Gastroesophageal sphincter (tissue), 4 donors: Measurements from ENCODE around the gene ZNF697. TPM values are rescaled to one million over a fixed set of nuclear protein-coding genes. Genes with fewer than 3 reads are reported as not detected.

Source experiments
- ATAC-seq: fragments of 150-250 bp; one replicate; pipeline ENCODE4 v1.9.1; 2016; ENCODE audit warnings: mild to moderate bottlenecking, moderate library complexity
- H3K27ac ChIP-seq, 4 donors: fragments of 200-600 bp; sonication (generic) in 3 of 4; 1 replicate in 3 of 4; 2 replicates in 1 of 4; pipeline ENCODE4 v1.5.1; 2016 to 2019
- H3K27me3 ChIP-seq: fragments of 200-600 bp; sonication (generic); one replicate; pipeline ENCODE4 v1.5.1; 2019
- H3K36me3 ChIP-seq, 2 donors: fragments of 200-600 bp; sonication (generic); one replicate each; pipeline ENCODE4 v1.5.1; 2019; ENCODE audit warnings: control low read depth in 1 of 2
- H3K4me1 ChIP-seq, 3 donors: fragments of 200-600 bp; sonication (generic); 1 replicate in 2 of 3; 2 replicates in 1 of 3; pipeline ENCODE4 v1.5.1; 2016 to 2019; ENCODE audit warnings: control low read depth in 2 of 3
- H3K4me3 ChIP-seq, 2 donors: fragments of 200-600 bp; sonication (generic); one replicate each; pipeline ENCODE4 v1.5.1; 2019; ENCODE audit warnings: mild to moderate bottlenecking in 1 of 2, moderate library complexity in 1 of 2
- H3K9me3 ChIP-seq, 3 donors: fragments of 200-600 bp; sonication (generic); one replicate each; pipeline ENCODE4 v1.5.1; 2017 to 2019; ENCODE audit warnings: control low read depth in 2 of 3
- EP300 ChIP-seq: sonication (generic); formaldehyde crosslinking; IDR thresholded peaks from one replicate; pipeline ENCODE4 v1.6.1; 2017; ENCODE audit warnings: antibody characterized with exemption, mild to moderate bottlenecking
- POLR2A ChIP-seq, 2 donors: fragments of 450-650 bp; IDR thresholded peaks; one replicate each; pipeline ENCODE4 v1.6.1; 2017; ENCODE audit warnings: antibody characterized with exemption in 2 of 2, mild to moderate bottlenecking in 2 of 2, moderate library complexity in 1 of 2
- POLR2AphosphoS5 ChIP-seq: sonication (generic); formaldehyde crosslinking; IDR thresholded peaks from one replicate; pipeline ENCODE4 v1.6.1; 2017; ENCODE audit warnings: antibody characterized with exemption
- WGBS, 2 donors: methylation state at CpG; one replicate each; pipeline ENCODE4 v1.1.5; 2018; ENCODE audit warnings: low coverage in 1 of 2; 5-methylcytosine and 5-hydroxymethylcytosine counted together
- total RNA-seq, 4 donors: library from RNA; depleted of rRNA; stranded (reverse); fragments of >200 nt; gene quantifications; one replicate each; pipeline ENCODE4 v1.1.0, GENCODE V29; 2016
- TF ChIP-seq, protein P1 (sequence below), 4 experiments: fragments of 200-600 bp in 2 of 4; fragments of 450-650 bp in 2 of 4; sonication (generic) in 1 of 4; IDR thresholded peaks; one replicate each; pipeline ENCODE4 v1.5.1; 2017 to 2019; ENCODE audit warnings: antibody characterized with exemption in 4 of 4, mild to moderate bottlenecking in 2 of 4, moderate library complexity in 2 of 4

Gene ZNF697
- total RNA-seq, 4 donors from 2014 or later, result 2.6 to 5.6 (median 4.6) TPM

DNA sequence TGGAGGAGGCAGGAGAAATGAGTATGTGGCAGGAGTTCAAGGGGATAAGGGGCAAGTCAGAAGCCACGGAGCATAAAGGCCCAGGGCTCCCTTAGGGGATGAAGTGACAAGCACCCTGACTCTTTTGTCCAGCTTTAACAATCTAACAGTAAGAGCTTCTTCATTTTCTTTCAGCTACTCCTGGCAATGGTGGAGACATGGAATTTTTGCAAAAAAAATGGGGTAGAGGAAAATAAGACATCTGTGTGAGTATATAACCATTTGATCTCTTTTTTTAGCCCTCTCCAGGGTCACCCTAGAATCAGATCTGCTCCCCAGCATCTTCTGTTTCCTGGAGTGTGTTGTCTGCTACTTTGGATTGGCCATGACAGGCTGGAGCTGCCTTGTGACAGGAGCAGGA, 47.1 kb downstream of the ZNF697 start:
- H3K27ac ChIP-seq, result no peak overlapping the region
- no peak for ATAC-seq
- H3K9me3 ChIP-seq, result no peaks in the 10 kb centered on the region
- 50 to 64% methylated on average over 1 of the region's 1 CpG for WGBS, 2 donors
- no peak overlapping the region for H3K4me3 ChIP-seq
- no peaks in the 10 kb centered on the region for H3K36me3 ChIP-seq
- H3K4me1 ChIP-seq, result no peaks in the 10 kb centered on the region
- H3K27me3 ChIP-seq, result no peaks in the 10 kb centered on the region
- no peak for TF ChIP-seq POLR2AphosphoS5
- TF ChIP-seq, protein P1, sequence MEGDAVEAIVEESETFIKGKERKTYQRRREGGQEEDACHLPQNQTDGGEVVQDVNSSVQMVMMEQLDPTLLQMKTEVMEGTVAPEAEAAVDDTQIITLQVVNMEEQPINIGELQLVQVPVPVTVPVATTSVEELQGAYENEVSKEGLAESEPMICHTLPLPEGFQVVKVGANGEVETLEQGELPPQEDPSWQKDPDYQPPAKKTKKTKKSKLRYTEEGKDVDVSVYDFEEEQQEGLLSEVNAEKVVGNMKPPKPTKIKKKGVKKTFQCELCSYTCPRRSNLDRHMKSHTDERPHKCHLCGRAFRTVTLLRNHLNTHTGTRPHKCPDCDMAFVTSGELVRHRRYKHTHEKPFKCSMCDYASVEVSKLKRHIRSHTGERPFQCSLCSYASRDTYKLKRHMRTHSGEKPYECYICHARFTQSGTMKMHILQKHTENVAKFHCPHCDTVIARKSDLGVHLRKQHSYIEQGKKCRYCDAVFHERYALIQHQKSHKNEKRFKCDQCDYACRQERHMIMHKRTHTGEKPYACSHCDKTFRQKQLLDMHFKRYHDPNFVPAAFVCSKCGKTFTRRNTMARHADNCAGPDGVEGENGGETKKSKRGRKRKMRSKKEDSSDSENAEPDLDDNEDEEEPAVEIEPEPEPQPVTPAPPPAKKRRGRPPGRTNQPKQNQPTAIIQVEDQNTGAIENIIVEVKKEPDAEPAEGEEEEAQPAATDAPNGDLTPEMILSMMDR (IDR thresholded peaks at IDR 0.05), result no peak
- TF ChIP-seq EP300, result no peak
- no peak for TF ChIP-seq POLR2A (IDR thresholded peaks at IDR 0.05)

DNA sequence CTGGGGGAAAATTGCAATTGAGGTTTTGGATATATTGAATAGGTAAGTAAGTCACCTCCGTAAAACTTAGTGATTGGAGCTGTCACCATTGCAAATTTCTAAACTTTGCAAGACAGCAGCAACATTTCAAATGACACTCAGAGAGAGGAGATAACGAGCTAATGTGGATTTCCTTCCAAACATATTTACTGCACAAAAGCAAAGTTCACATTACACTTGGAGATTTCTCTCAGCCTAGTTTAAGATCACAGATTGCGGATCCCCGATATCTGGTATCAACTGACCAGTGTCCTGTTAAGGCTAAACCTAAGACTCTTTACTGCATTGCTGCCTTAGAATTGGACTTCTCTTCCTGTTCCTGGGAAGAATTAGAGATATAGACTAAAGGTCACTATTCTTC, 47.5 kb downstream of the ZNF697 start:
- H3K4me3 ChIP-seq, result no peak overlapping the region
- no peak overlapping the region for H3K27ac ChIP-seq
- no peaks in the 10 kb centered on the region for H3K36me3 ChIP-seq
- H3K27me3 ChIP-seq, result no peaks in the 10 kb centered on the region
- 86 to 87% methylated on average over 2 to 3 of the region's 4 CpGs for WGBS, 2 donors
- ATAC-seq, result no peak
- no peaks in the 10 kb centered on the region for H3K4me1 ChIP-seq
- H3K9me3 ChIP-seq, result no peaks in the 10 kb centered on the region
- TF ChIP-seq POLR2AphosphoS5, result no peak
- no peak for TF ChIP-seq POLR2A (IDR thresholded peaks at IDR 0.05)
- no peak for TF ChIP-seq EP300
- TF ChIP-seq, protein P1 (IDR thresholded peaks at IDR 0.05), result no peak

DNA sequence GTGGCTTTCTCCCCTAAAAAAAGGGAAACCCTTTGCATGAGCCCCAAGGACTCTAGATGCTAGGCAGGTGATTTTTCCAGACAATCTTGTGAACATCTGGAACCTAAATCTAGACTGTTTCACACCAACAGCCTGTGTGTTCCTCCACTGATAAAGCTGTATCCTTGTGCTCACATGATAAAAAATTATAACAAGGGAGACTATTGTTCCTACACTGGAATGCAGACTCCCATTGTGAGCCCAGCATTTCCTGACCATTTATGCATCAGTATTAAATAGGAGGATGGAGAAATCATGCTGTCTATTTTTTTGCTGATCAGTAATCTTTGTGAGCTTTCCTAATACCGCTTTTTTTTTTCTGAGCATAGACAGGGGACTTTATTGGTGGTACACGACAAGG, 52.5 kb downstream of the ZNF697 start:
- Histone ChIP-seq H3K27me3 (no peaks in the 10 kb centered on the region), H3K4me1 (no peaks in the 10 kb centered on the region), H3K4me3 (no peak overlapping the region), H3K9me3 (no peaks in the 10 kb centered on the region), H3K27ac (no peak overlapping the region), H3K36me3 (no peaks in the 10 kb centered on the region)
- no peak for ATAC-seq
- WGBS, 2 donors, result 70 to 88% methylated on average over 1 to 2 of the region's 2 CpGs
- TF ChIP-seq POLR2A (IDR thresholded peaks at IDR 0.05), result no peak
- no peak for TF ChIP-seq EP300
- TF ChIP-seq, protein P1 (IDR thresholded peaks at IDR 0.05), result no peak
- no peak for TF ChIP-seq POLR2AphosphoS5

DNA sequence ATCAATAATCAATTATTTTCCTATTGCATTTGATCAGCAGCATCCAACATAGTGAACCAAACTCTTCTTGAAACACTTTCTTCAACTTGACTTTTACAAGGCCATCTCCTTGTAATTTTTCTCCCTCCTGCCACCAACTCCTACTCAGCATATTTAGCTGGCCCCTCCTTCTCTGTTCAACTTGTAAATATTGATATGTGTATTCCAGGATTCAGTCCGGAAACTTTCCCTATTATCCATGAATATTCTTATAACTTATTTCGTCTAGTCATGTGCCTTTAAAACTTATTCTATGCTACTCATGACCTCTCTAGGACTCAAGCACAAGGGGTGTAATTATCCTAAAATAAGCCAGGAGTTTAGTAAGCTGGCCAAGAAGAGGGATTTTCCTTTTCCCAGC, 52.9 kb downstream of the ZNF697 start:
- no peak for ATAC-seq
- H3K4me3 ChIP-seq, result no peak overlapping the region
- TF ChIP-seq EP300 (no peak), POLR2A (IDR thresholded peaks at IDR 0.05) (no peak), POLR2AphosphoS5 (no peak)
- TF ChIP-seq, protein P1 (IDR thresholded peaks at IDR 0.05), result no peak
- H3K36me3 ChIP-seq, result no peaks in the 10 kb centered on the region
- no peaks in the 10 kb centered on the region for H3K4me1 ChIP-seq
- no peaks in the 10 kb centered on the region for H3K27me3 ChIP-seq
- H3K27ac ChIP-seq, result no peak overlapping the region
- 80 to 100% methylated on average over 1 to 2 of the region's 2 CpGs for WGBS, 2 donors
- H3K9me3 ChIP-seq, result no peaks in the 10 kb centered on the region

DNA sequence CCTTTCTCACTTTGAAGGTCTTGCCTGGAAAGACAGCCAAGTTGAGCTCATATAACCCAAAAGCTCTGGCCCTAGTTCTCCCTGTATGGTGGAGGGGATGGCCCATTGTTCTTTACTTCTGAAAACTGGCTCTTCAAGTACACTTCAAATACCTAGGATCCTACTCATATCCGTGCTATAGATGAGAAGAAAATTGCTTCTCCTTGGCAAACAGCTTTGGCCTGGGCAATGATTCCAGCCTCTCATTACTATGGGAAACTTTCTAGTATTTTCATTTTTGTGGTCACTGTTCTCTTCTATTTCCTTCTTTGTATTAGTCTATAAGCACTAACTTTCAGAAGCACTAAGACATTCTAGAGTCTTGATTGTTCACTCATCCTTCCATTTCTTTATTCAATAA, 53.7 kb downstream of the ZNF697 start:
- no peak overlapping the region for H3K4me3 ChIP-seq
- H3K27ac ChIP-seq, result no peak overlapping the region
- 55 to 69% methylated on average over 1 of the region's 1 CpG for WGBS, 2 donors
- no peaks in the 10 kb centered on the region for H3K4me1 ChIP-seq
- no peaks in the 10 kb centered on the region for H3K36me3 ChIP-seq
- no peaks in the 10 kb centered on the region for H3K9me3 ChIP-seq
- no peak for ATAC-seq
- H3K27me3 ChIP-seq, result no peaks in the 10 kb centered on the region
- TF ChIP-seq POLR2A (IDR thresholded peaks at IDR 0.05) (no peak), EP300 (no peak)
- TF ChIP-seq, protein P1 (IDR thresholded peaks at IDR 0.05), result no peak
